ENCODE data around the gene NFE2L2.
"Not testable (repeated sequence)": the region's sequence is repeated elsewhere in the genome, so short reads cannot be mapped to it uniquely, and the experiment has no call there.

Gene NFE2L2

DNA sequence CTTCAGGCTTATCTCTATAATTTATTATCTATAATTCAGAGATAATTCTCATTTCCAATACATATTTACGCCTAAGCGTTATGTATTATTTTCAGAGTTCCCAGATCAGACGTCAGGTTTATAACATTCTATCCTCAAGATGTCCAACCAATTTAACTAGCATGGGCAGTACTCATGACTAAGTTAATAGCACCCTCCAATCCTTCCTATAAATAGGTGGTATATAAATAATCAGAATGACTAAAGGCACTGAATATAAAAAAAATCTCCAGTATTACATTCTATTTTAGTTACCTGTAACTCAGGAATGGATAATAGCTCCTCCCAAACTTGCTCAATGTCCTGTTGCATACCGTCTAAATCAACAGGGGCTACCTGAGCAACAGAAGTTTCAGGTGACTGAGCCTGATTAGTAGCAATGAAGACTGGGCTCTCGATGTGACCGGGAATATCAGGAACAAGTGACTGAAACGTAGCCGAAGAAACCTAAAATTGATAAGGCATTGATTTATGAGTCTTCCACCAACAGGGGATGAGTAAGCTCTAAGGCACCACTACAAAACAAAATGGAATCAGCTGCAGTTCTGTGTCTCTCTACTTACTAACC, 32.3 kb downstream of the NFE2L2 start:
- FAIRE-seq, result no peak

DNA sequence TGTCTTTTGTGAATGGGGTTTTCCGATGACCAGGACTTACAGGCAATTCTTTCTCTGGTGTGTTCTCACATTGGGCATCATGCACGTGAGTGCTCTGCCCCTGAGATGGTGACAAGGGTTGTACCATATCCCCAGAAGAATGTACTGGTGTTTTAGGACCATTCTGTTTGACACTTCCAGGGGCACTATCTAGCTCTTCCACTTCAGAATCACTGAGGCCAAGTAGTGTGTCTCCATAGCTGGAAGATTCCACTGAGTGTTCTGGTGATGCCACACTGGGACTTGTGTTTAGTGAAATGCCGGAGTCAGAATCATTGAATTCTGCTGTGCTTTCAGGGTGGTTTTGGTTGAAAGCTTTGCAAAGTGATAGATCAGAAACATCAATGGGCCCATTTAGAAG, 33.3 kb downstream of the NFE2L2 start:
- no peak for FAIRE-seq

DNA sequence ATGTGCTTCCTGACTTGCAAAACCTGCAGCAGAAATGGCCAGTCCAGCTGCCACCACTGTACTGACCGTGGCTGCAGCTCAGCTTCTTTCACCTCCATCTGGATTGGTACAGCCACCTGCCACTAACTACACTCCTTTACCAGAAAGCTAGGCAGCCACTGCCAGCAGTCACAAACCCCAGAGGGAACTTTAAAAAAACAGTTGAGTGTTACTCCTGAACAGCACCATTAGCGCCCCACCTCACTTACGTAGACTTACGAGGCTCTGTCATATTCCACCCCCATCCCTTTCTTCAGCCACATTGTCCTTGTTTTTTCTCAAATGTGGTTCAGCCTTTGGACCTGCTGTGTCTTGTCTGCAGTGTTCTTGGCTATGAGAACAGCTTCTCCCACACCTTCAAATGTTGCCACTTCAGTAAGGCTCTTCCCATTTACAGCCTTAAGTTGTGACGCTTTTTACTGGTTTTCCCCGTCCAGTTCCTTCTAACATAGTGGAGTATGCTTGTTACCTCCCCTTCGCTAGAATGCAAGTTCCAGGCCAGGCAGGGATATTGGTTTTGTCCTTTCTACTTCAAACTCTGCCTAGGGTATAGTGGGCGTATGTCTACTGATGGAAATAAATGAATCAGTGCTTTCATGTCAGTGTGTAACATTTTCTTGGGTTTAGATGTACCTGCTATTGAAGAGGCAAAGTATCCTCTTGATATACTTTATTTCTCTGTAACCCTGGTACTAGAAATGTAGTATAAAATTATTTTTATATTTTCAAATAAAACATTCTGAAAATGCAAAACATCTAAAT, 34.9 kb downstream of the NFE2L2 start:
- no peak for FAIRE-seq

- FAIRE-seq, result no peak
These were observed 38.6 kb downstream of the NFE2L2 start for GRCh38 chr2:177225965-177226360.

- not testable (repeated sequence) for FAIRE-seq
These were observed 41.1 kb downstream of the NFE2L2 start for GRCh38 chr2:177223436-177223835.

- FAIRE-seq, result no peak
These were observed 42.6 kb downstream of the NFE2L2 start for GRCh38 chr2:177221970-177222369.

- FAIRE-seq, result no peak
These were observed 43.0 kb downstream of the NFE2L2 start for GRCh38 chr2:177221534-177221933.

GRCh38 chr2:177219787-177220186, 44.7 kb downstream of the NFE2L2 start:
- not testable (repeated sequence) for FAIRE-seq

DNA sequence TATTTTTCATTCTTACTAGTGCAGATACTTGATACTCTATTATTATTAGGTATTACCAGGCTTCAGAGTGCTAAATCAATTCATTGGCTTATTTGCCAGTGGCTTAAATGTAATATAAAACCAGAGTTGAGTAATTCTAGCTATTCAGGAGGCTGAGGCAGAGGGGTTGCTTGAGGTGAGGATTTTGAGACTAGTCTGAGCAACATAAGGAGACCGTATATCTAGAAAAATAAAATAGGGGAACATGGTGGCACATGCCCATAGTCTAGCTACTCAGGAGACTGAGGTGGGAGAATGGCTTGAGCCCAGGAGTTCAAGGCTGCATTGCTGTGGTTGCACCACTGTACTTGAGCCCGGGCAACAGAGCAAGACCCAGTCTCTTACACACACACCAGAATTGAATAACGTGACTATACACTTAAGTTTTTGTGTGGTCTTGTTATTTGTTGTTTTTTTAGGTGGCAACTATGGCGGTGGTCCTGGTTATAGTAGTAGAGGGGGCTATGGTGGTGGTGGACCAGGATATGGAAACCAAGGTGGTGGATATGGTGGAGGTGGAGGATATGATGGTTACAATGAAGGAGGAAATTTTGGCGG, 47.2 kb downstream of the NFE2L2 start:
- no peak for FAIRE-seq

GRCh38 chr2:177212891-177213856, 51.4 kb downstream of the NFE2L2 start:
- no peak for FAIRE-seq

DNA sequence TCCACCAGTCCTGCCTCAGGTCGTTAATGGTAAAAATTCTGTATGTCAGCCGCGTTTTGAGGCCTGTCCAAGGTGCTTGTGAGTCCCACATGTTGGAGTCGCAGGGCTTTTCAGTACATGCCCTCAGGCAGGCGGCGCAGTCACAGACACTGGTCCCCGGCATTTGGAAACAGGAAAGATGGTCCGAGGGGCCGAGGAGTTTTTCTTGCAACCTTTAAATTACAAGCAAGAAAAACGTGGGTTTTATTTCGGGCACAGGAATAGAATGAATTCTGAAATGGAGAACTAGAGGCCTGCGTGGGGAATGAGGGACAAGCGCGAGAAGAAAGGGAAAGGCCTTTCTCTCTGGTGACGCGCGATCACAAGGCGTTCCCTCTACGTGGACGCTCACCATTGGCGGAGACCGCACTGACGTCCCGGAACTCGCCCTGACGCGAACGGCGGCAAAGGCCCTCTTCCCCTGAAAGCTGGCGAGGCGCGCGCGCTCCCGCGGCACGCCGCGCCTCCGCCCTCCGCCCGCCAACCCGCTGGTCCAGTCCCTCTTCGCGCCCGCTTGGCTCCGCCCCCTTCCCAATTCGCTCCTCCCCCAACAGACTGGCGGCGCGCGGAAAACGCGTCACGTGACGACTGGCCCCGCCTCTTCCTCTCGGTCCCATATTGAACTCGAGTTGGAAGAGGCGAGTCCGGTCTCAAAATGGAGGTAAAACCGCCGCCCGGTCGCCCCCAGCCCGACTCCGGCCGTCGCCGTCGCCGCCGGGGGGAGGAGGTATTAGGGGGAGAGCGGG, 52.2 kb downstream of the NFE2L2 start, which contains the start of gene HNRNPA3:
Gene HNRNPA3 (plus strand): TSS at position 689 of the 785 bp plus-strand sequence. CDS start 6 bp downstream, at position 695.
- FAIRE-seq, result peak; percentile 58

- no peak for FAIRE-seq
These were observed 52.9 kb downstream of the NFE2L2 start for GRCh38 chr2:177211576-177212105.

GRCh38 chr2:177211169-177211568, 53.4 kb downstream of the NFE2L2 start:
- no peak for FAIRE-seq

- no peak for FAIRE-seq
These were observed 57.4 kb downstream of the NFE2L2 start for GRCh38 chr2:177207101-177207500.

DNA sequence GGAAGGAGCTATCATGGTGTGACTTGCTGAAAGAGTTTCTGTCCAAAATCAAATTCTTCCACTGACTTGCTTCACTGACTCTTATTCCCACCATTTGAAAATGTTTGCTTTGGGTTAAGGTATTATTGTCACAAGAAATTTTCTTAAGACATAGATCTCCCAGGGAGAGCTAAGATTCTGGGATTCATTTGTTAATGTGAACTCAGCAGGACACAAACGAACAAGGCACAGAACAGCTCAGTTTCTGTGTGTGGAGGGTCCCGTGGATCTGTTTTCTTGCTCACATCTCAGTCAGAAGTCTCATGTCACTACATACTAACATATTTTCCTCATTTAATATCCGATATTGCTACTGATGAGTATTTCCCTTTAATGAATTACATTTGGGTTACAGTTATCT, 60.1 kb downstream of the NFE2L2 start:
- FAIRE-seq, result no peak

DNA sequence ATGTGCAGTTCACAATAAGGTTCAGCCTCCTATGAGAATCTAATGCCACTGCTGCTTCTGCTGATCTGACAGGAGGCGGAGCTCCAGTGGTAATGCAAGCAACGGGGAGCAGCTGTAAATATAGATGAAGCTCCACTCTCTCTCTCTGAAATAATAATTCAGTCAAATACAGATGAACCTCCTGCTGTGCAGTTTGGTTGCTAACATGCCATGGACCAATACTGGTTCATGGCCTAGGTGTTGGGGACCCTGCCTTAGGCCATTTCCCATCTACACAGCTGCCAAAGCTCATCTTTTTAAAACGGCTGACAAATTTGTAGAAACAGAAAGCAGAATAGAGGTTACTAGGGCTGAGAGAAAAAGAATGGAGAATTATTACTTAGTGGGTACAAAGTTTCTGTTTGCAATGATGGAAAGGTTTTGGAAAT, 62.6 kb downstream of the NFE2L2 start:
- no peak for FAIRE-seq

DNA sequence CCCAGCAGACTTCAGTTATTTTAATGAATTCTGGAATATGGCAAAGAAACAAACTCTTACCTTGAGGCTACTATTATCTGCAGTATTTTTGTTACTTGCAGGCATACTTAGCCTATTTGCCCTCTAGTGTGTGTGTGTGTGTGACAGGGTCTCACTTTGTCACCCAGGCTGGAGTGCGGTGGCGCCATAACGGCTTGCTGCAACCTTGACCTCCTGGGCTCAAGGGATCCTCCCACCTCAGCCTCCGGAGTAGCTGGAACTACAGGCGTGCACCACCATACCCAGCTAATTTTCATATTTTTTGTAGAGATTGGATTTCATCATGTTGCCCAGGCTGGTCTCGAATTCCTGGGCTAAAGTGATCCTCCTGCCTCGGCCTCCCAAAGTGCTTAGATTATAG, 64.1 kb downstream of the NFE2L2 start:
- FAIRE-seq, result not testable (repeated sequence)

DNA sequence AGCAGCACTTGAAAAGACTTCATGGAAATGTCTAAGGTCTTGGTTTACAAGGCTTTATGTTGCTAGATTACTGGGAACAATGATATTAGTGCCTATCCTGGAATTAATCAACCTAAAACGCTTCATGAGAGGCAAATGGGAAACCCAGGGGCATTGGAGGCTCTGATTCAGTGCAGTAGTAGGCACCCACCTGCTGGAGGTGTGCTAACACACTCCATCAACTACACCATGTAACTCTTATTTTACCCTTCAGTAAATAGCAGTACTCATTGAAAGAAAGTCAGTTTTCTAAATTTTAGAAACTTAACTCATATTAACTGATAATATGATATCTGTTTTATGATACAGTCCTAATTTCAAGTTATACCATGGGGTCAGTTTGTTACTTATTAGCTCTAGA, 69.3 kb downstream of the NFE2L2 start:
- FAIRE-seq, result no peak

- no peak for FAIRE-seq
These were observed 71.3 kb downstream of the NFE2L2 start for GRCh38 chr2:177193240-177193639.

DNA sequence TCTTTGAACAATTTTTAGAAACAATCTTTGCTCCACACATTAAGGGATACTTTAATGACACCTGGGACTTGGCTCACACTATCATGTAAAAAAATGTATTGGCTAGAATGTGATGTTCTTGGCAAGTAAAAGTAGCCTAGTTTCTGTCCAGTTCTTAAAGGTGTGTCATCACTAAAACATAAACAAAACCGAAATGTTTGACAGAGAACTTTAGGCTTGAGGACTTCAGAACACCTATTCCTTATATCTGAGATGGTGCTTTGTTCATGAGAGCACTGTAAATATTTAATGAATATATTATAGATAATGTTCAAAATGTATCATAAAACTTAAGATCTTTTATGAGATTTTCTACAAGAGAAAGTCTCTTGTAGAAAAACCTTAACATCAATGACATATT, 71.7 kb downstream of the NFE2L2 start:
- no peak for FAIRE-seq

DNA sequence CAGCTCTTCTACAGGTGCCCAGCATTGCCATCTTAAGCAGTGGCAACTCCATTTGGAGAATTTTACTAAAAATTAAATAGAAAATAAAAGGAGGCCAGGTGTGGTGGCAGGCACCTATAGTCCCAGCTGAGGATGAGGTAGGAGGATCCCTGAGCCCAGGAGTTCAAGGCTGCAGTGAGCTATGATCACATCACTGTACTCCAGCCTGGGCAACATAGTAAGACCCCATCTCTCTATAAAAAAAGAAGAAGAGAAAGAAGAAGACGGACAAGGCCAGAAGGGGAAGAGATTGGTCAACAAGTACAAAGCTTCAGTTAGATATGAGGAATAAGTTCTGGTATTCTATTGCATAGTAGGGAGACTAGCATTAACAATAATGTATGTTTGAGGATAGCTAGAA, 73.6 kb downstream of the NFE2L2 start:
- FAIRE-seq, result no peak
